SK-N-SH treated with all-trans-retinoic acid at 6 μM for 48 hours (cell line): ENCODE measurements around the gene ZBTB4.

Experiments used
- ATAC-seq: fragments of 200-7000 bp; cut with Tn5 transposase; 3 replicates; pipeline ENCODE4 v1.9.1; 2020; ENCODE audit warnings: mild to moderate bottlenecking, moderate library complexity
- ARNTL ChIP-seq: fragments of 450-650 bp; formaldehyde crosslinking; IDR thresholded peaks from 2 replicates; pipeline ENCODE4 v1.5.0; 2020; ENCODE audit warnings: low read depth, mild to moderate bottlenecking, moderate library complexity, borderline replicate concordance
- CREB5 ChIP-seq: fragments of 250-450 bp; sonication (Bioruptor Pico); IDR thresholded peaks from 2 replicates; pipeline ENCODE4 v1.5.1; 2020; ENCODE audit warnings: low read depth, mild to moderate bottlenecking, moderate library complexity
- CSDC2 ChIP-seq: fragments of 250-450 bp; sonication (Bioruptor Pico); IDR thresholded peaks from 2 replicates; pipeline ENCODE4 v1.5.0; 2020; ENCODE audit warnings: mild to moderate bottlenecking, moderate library complexity
- CSRNP3 ChIP-seq: fragments of 250-450 bp; sonication (Bioruptor Pico); IDR thresholded peaks from 2 replicates; pipeline ENCODE4 v1.5.1; 2021; ENCODE audit warnings: mild to moderate bottlenecking, moderate library complexity
- ISL1 ChIP-seq: fragments of 250-450 bp; sonication (Bioruptor Pico); IDR thresholded peaks from 2 replicates; pipeline ENCODE4 v2.1.2; 2022; ENCODE audit warnings: mild to moderate bottlenecking, moderate library complexity
- OSR1 ChIP-seq: fragments of 250-450 bp; sonication (Bioruptor Pico); IDR thresholded peaks from 2 replicates; pipeline ENCODE4 v1.8.0; 2022; ENCODE audit warnings: moderate library complexity, mild to moderate bottlenecking, inconsistent platforms
- POU6F1 ChIP-seq: fragments of 250-450 bp; sonication (Bioruptor Pico); IDR thresholded peaks from 2 replicates; pipeline ENCODE4 v1.8.0; 2021; ENCODE audit warnings: low read depth, mild to moderate bottlenecking, moderate library complexity, borderline replicate concordance
- PPARA ChIP-seq: fragments of 250-450 bp; sonication (Bioruptor Pico); IDR thresholded peaks from 2 replicates; pipeline ENCODE4 v1.5.0; 2020; ENCODE audit warnings: mild to moderate bottlenecking, borderline replicate concordance
- RARB ChIP-seq: fragments of 250-450 bp; sonication (Bioruptor Pico); IDR thresholded peaks from 2 replicates; pipeline ENCODE4 v1.8.0; 2021; ENCODE audit warnings: mild to moderate bottlenecking, moderate library complexity
- SNAI2 ChIP-seq: fragments of 250-450 bp; sonication (Bioruptor Pico); IDR thresholded peaks from 2 replicates; pipeline ENCODE4 v1.5.0; 2020; ENCODE audit warnings: mild to moderate bottlenecking, moderate library complexity
- TCF4 ChIP-seq: fragments of 250-450 bp; sonication (Bioruptor Pico); IDR thresholded peaks from 2 replicates; pipeline ENCODE4 v1.8.0; 2021; ENCODE audit warnings: mild to moderate bottlenecking, moderate library complexity, borderline replicate concordance
- TOX ChIP-seq: fragments of 250-450 bp; sonication (Bioruptor Pico); IDR thresholded peaks from 2 replicates; pipeline ENCODE4 v1.8.0; 2021; ENCODE audit warnings: mild to moderate bottlenecking, moderate library complexity, borderline replicate concordance
- TSHZ2 ChIP-seq: fragments of 250-450 bp; sonication (Bioruptor Pico); IDR thresholded peaks from 2 replicates; pipeline ENCODE4 v1.5.0; 2020; ENCODE audit warnings: mild to moderate bottlenecking, moderate library complexity
- ZC3H10 ChIP-seq: fragments of 250-450 bp; sonication (Bioruptor Pico); IDR thresholded peaks from 2 replicates; pipeline ENCODE4 v1.5.1; 2021; ENCODE audit warnings: mild to moderate bottlenecking, moderate library complexity
- ZFP30 ChIP-seq: fragments of 450-650 bp; formaldehyde crosslinking; IDR thresholded peaks from 2 replicates; pipeline ENCODE4 v1.5.0; 2022; ENCODE audit warnings: mild to moderate bottlenecking, moderate library complexity
- ZNF565 ChIP-seq: fragments of 450-650 bp; formaldehyde crosslinking; conservative IDR thresholded peaks from 2 replicates; pipeline ENCODE4 v1.5.0; 2020; ENCODE audit warnings: low read depth, mild to moderate bottlenecking, moderate library complexity
- ZNF70 ChIP-seq: fragments of 450-650 bp; formaldehyde crosslinking; IDR thresholded peaks from 2 replicates; pipeline ENCODE4 v1.5.0; 2020; ENCODE audit warnings: mild to moderate bottlenecking, moderate library complexity
- ZNF8 ChIP-seq: fragments of 450-650 bp; formaldehyde crosslinking; IDR thresholded peaks from 2 replicates; pipeline ENCODE4 v1.5.0; 2020; ENCODE audit warnings: mild to moderate bottlenecking, moderate library complexity

Gene ZBTB4

GRCh38 chr17:7436556-7437368 is 42.7 kb downstream of the ZBTB4 start:
- TF ChIP-seq RARB (CRISPR knock-in tag) = no peak
- TF ChIP-seq POU6F1 (CRISPR knock-in tag) = no peak
- TF ChIP-seq ZFP30 (CRISPR knock-in tag) = no peak
- no peak for TF ChIP-seq TSHZ2 (CRISPR knock-in tag)
- TF ChIP-seq ZNF565 = no peak
- no peak for TF ChIP-seq CREB5 (CRISPR knock-in tag)
- no peak for TF ChIP-seq OSR1 (CRISPR knock-in tag)
- no peak for TF ChIP-seq ZC3H10 (CRISPR knock-in tag)
- TF ChIP-seq ZNF8 (CRISPR knock-in tag) = no peak
- TF ChIP-seq CSDC2 (CRISPR knock-in tag) = no peak
- TF ChIP-seq PPARA = no peak
- no peak for TF ChIP-seq ZNF70 (CRISPR knock-in tag)
- TF ChIP-seq TOX = no peak
- no peak for TF ChIP-seq TCF4 (CRISPR knock-in tag)
- TF ChIP-seq ARNTL (CRISPR knock-in tag) = no peak
- no peak for TF ChIP-seq SNAI2
- TF ChIP-seq, all 23 proteins: peak for 0
- ATAC-seq = peak; percentile 44

- ATAC-seq = peak; percentile 34
Measured at GRCh38 chr17:7435676-7436555, 43.5 kb downstream of the ZBTB4 start.

More at GRCh38 chr17:7435676-7436555, 43.5 kb downstream of the ZBTB4 start:
- no peak for TF ChIP-seq ZC3H10 (CRISPR knock-in tag)
- TF ChIP-seq CSRNP3 (CRISPR knock-in tag) = no peak
- no peak for TF ChIP-seq POU6F1 (CRISPR knock-in tag)
- TF ChIP-seq ISL1 (CRISPR knock-in tag) = no peak
